Panc1 (cell line): ENCODE measurements around the gene NSUN6.

Experiments used
- POLR2AphosphoS5 ChIP-seq: IDR thresholded peaks from 2 replicates; pipeline ENCODE4 v1.6.1; 2012; ENCODE audit warnings: mild to moderate bottlenecking, low read depth, low read length, moderate library complexity
- SIN3A ChIP-seq: IDR thresholded peaks from 2 replicates; pipeline ENCODE4 v1.6.1; 2012; ENCODE audit warnings: low read depth, mild to moderate bottlenecking, low read length, moderate library complexity, borderline replicate concordance; ENCODE audit not compliant: insufficient read depth
- TCF7L2 ChIP-seq: IDR thresholded peaks from 2 replicates; pipeline ENCODE4 v1.6.1; 2011; ENCODE audit warnings: mild to moderate bottlenecking, low read depth, low read length, inconsistent platforms
- TF ChIP-seq, protein P1 (sequence below): fragments of 450-650 bp; IDR thresholded peaks from 2 replicates; pipeline ENCODE4 v1.5.1; 2017; ENCODE audit warnings: mild to moderate bottlenecking
- TF ChIP-seq, protein P2 (sequence below), 2 experiments: IDR thresholded peaks; 2 replicates each; pipeline ENCODE4 v1.6.1; 2011 to 2012; ENCODE audit warnings: low read depth in 2 of 2, control low read depth in 1 of 2, low read length in 1 of 2, mild to moderate bottlenecking in 1 of 2, moderate library complexity in 1 of 2; ENCODE audit not compliant: insufficient read depth in 1 of 2

DNA sequence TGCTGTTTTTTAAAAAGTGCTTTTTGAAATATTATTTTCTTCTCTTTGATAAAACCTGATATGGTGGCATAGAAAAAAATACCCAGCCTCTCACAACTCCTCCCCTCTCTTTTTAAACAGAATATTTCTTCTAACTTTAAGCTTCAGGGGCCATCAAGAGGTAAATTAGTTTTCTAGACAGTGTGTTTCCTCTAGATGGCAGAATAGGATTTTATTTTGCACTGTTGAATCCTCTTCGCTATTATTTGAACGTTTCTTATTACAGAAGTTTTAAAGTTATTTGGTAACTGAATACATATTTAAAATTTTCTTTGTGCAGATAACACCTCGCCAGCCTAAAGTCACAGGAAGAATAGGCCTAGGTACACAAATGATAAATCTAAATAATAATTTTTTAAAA lies 38.1 kb upstream of the NSUN6 start:
- TF ChIP-seq, protein P1, sequence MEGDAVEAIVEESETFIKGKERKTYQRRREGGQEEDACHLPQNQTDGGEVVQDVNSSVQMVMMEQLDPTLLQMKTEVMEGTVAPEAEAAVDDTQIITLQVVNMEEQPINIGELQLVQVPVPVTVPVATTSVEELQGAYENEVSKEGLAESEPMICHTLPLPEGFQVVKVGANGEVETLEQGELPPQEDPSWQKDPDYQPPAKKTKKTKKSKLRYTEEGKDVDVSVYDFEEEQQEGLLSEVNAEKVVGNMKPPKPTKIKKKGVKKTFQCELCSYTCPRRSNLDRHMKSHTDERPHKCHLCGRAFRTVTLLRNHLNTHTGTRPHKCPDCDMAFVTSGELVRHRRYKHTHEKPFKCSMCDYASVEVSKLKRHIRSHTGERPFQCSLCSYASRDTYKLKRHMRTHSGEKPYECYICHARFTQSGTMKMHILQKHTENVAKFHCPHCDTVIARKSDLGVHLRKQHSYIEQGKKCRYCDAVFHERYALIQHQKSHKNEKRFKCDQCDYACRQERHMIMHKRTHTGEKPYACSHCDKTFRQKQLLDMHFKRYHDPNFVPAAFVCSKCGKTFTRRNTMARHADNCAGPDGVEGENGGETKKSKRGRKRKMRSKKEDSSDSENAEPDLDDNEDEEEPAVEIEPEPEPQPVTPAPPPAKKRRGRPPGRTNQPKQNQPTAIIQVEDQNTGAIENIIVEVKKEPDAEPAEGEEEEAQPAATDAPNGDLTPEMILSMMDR, result peak; percentile 41; the same call in 1 of the 2 replicates
- no peak for TF ChIP-seq POLR2AphosphoS5
- TF ChIP-seq, protein P2, sequence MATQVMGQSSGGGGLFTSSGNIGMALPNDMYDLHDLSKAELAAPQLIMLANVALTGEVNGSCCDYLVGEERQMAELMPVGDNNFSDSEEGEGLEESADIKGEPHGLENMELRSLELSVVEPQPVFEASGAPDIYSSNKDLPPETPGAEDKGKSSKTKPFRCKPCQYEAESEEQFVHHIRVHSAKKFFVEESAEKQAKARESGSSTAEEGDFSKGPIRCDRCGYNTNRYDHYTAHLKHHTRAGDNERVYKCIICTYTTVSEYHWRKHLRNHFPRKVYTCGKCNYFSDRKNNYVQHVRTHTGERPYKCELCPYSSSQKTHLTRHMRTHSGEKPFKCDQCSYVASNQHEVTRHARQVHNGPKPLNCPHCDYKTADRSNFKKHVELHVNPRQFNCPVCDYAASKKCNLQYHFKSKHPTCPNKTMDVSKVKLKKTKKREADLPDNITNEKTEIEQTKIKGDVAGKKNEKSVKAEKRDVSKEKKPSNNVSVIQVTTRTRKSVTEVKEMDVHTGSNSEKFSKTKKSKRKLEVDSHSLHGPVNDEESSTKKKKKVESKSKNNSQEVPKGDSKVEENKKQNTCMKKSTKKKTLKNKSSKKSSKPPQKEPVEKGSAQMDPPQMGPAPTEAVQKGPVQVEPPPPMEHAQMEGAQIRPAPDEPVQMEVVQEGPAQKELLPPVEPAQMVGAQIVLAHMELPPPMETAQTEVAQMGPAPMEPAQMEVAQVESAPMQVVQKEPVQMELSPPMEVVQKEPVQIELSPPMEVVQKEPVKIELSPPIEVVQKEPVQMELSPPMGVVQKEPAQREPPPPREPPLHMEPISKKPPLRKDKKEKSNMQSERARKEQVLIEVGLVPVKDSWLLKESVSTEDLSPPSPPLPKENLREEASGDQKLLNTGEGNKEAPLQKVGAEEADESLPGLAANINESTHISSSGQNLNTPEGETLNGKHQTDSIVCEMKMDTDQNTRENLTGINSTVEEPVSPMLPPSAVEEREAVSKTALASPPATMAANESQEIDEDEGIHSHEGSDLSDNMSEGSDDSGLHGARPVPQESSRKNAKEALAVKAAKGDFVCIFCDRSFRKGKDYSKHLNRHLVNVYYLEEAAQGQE (IDR thresholded peaks at IDR 0.05; ENCODE audit: insufficient read depth in 1 of 2, low read depth in 2 of 2, low read length in 1 of 2), result no peak
- no peak for TF ChIP-seq SIN3A
- no peak for TF ChIP-seq TCF7L2
